T follicular helper cell (primary cell): ENCODE data around the gene MEGF11.

Experiments
- DNase-seq: peaks from one replicate; pipeline ENCODE4 v3.0.0-alpha.2; 2020; ENCODE audit warnings: low read depth

The MEGF11 gene

GRCh38 chr15:65944404-65944803, 309.1 kb downstream of the MEGF11 start:
- no peak for DNase-seq

GRCh38 chr15:65942436-65942835, 311.1 kb downstream of the MEGF11 start:
- DNase-seq = no peak

GRCh38 chr15:65940618-65940909, 313.0 kb downstream of the MEGF11 start:
- DNase-seq = no peak

- DNase-seq = no peak
These were observed 313.5 kb downstream of the MEGF11 start for GRCh38 chr15:65939901-65940617.

- DNase-seq = no peak
These were observed 314.9 kb downstream of the MEGF11 start for GRCh38 chr15:65938604-65939003.

GRCh38 chr15:65937476-65937875, 316.1 kb downstream of the MEGF11 start:
- no peak for DNase-seq

- no peak for DNase-seq
These were observed 316.5 kb downstream of the MEGF11 start for GRCh38 chr15:65937054-65937453.

- no peak for DNase-seq
These were observed 317.3 kb downstream of the MEGF11 start for GRCh38 chr15:65936282-65936681.

- DNase-seq = no peak
These were observed 318.2 kb downstream of the MEGF11 start for GRCh38 chr15:65935391-65935790.

GRCh38 chr15:65931221-65931620, 322.3 kb downstream of the MEGF11 start:
- DNase-seq = no peak

- no peak for DNase-seq
These were observed 323.4 kb downstream of the MEGF11 start for GRCh38 chr15:65930134-65930533.

- no peak for DNase-seq
These were observed 324.0 kb downstream of the MEGF11 start for GRCh38 chr15:65929573-65929972.

- DNase-seq = no peak
These were observed 326.0 kb downstream of the MEGF11 start for GRCh38 chr15:65927545-65927944.

GRCh38 chr15:65926899-65927298, 326.7 kb downstream of the MEGF11 start:
- DNase-seq = no peak

- no peak for DNase-seq
These were observed 327.1 kb downstream of the MEGF11 start for GRCh38 chr15:65926459-65926858.

- no peak for DNase-seq
These were observed 328.2 kb downstream of the MEGF11 start for GRCh38 chr15:65925338-65925737.

GRCh38 chr15:65924004-65924403, 329.5 kb downstream of the MEGF11 start:
- DNase-seq = no peak

GRCh38 chr15:65923264-65923663, 330.3 kb downstream of the MEGF11 start:
- no peak for DNase-seq

- DNase-seq = no peak
These were observed 330.9 kb downstream of the MEGF11 start for GRCh38 chr15:65922621-65923020.

GRCh38 chr15:65921780-65922179, 331.8 kb downstream of the MEGF11 start:
- DNase-seq = no peak

- no peak for DNase-seq
These were observed 332.7 kb downstream of the MEGF11 start for GRCh38 chr15:65920825-65921309.

GRCh38 chr15:65920121-65920520, 333.4 kb downstream of the MEGF11 start:
- DNase-seq = no peak

GRCh38 chr15:65919353-65919752, 334.2 kb downstream of the MEGF11 start:
- DNase-seq = no peak

- DNase-seq = no peak
These were observed 334.6 kb downstream of the MEGF11 start for GRCh38 chr15:65918945-65919344.
